ENCODE data around the gene SULT1A1. TPM values are rescaled to one million over a fixed set of nuclear protein-coding genes. Genes with fewer than 3 reads are reported as not detected.
A peak's percentile ranks its signal among the peaks of the same experiment; 100 is the strongest.
"Not testable (repeated sequence)": the region's sequence is repeated elsewhere in the genome, so short reads cannot be mapped to it uniquely, and the experiment has no call there.

The SULT1A1 gene
- total RNA-seq, 1 experiment from 2014 or later, result 18.4 TPM

GRCh38 chr16:28592511-28592910 lies 17.3 kb downstream of the SULT1A1 start:
- no peak for DNase-seq (ENCODE audit: extremely low read depth, low read depth)

- DNase-seq (ENCODE audit: extremely low read depth, low read depth), result no peak
Observed at GRCh38 chr16:28591355-28591754, 18.5 kb downstream of the SULT1A1 start.

GRCh38 chr16:28590384-28591340 lies 19.2 kb downstream of the SULT1A1 start:
- no peak for DNase-seq (ENCODE audit: extremely low read depth, low read depth)

GRCh38 chr16:28589930-28590329 lies 19.9 kb downstream of the SULT1A1 start:
- no peak for DNase-seq (ENCODE audit: extremely low read depth, low read depth)

GRCh38 chr16:28589069-28589468 lies 20.8 kb downstream of the SULT1A1 start:
- DNase-seq (ENCODE audit: extremely low read depth, low read depth), result no peak

GRCh38 chr16:28587386-28587785 lies 22.5 kb downstream of the SULT1A1 start:
- DNase-seq (ENCODE audit: extremely low read depth, low read depth), result peak; percentile 18

GRCh38 chr16:28586466-28586865 lies 23.4 kb downstream of the SULT1A1 start:
- DNase-seq (ENCODE audit: extremely low read depth, low read depth), result no peak

- DNase-seq (ENCODE audit: extremely low read depth, low read depth), result no peak
Observed at GRCh38 chr16:28585674-28586073, 24.2 kb downstream of the SULT1A1 start.

GRCh38 chr16:28580726-28581315 lies 29.0 kb downstream of the SULT1A1 start:
- DNase-seq (ENCODE audit: extremely low read depth, low read depth), result no peak

GRCh38 chr16:28575446-28576109 lies 34.3 kb downstream of the SULT1A1 start:
- DNase-seq (ENCODE audit: extremely low read depth, low read depth), result no peak

- DNase-seq (ENCODE audit: extremely low read depth, low read depth), result no peak
Observed at GRCh38 chr16:28574925-28575324, 34.9 kb downstream of the SULT1A1 start.

- DNase-seq (ENCODE audit: extremely low read depth, low read depth), result no peak
Observed at GRCh38 chr16:28573738-28574718, 35.8 kb downstream of the SULT1A1 start.

GRCh38 chr16:28572696-28573510 lies 36.9 kb downstream of the SULT1A1 start:
- DNase-seq (ENCODE audit: extremely low read depth, low read depth), result no peak

- no peak for DNase-seq (ENCODE audit: extremely low read depth, low read depth)
Observed at GRCh38 chr16:28569968-28570752, 39.7 kb downstream of the SULT1A1 start.

GRCh38 chr16:28569021-28569420 lies 40.8 kb downstream of the SULT1A1 start:
- no peak for DNase-seq (ENCODE audit: extremely low read depth, low read depth)

- DNase-seq (ENCODE audit: extremely low read depth, low read depth), result no peak
Observed at GRCh38 chr16:28567292-28567691, 42.6 kb downstream of the SULT1A1 start.

GRCh38 chr16:28566233-28566925 lies 43.5 kb downstream of the SULT1A1 start:
- not testable (repeated sequence) for DNase-seq (ENCODE audit: extremely low read depth, low read depth)

- DNase-seq (ENCODE audit: extremely low read depth, low read depth), result no peak
Observed at GRCh38 chr16:28563218-28563617, 46.6 kb downstream of the SULT1A1 start.
